Left lung (tissue), 10 donors: Measurements from ENCODE around the gene TMEM51. TPM values are rescaled to one million over a fixed set of nuclear protein-coding genes. Genes with fewer than 3 reads are reported as not detected.

Experiments used
- ATAC-seq: fragments of 200-7000 bp; cut with Tn5 transposase; one replicate; pipeline ENCODE4 v1.9.1; 2020; ENCODE audit warnings: moderate library complexity
- DNase-seq, 4 donors: peaks; one replicate each; pipeline ENCODE4 v3.0.0-alpha.2; 2013 to 2020
- H3K27ac ChIP-seq, 2 donors: fragments of 200-600 bp; sonication (generic) in 1 of 2; one replicate each; pipeline versions ENCODE4 v1.5.0 to v1.8.0; 2020 to 2021
- H3K27me3 ChIP-seq, 2 donors: fragments of 200-600 bp; sonication (generic) in 1 of 2; one replicate each; pipeline versions ENCODE4 v1.5.0 to v1.8.0; 2020 to 2021
- H3K36me3 ChIP-seq, 2 donors: fragments of 200-600 bp; sonication (generic) in 1 of 2; one replicate each; pipeline versions ENCODE4 v1.5.0 to v1.8.0; 2020 to 2021
- H3K4me1 ChIP-seq, 2 donors: fragments of 200-600 bp; one replicate each; pipeline ENCODE4 v1.8.0; 2021
- H3K4me3 ChIP-seq, 2 donors: fragments of 200-600 bp; sonication (generic) in 1 of 2; one replicate each; pipeline versions ENCODE4 v1.5.0 to v1.8.0; 2020 to 2021; ENCODE audit warnings: mild to moderate bottlenecking in 1 of 2
- H3K9me3 ChIP-seq, 2 donors: fragments of 200-600 bp; sonication (generic) in 1 of 2; one replicate each; pipeline versions ENCODE4 v1.5.0 to v1.8.0; 2020 to 2021
- CTCF ChIP-seq, 2 donors: fragments of 200-600 bp; sonication (generic) in 1 of 2; IDR thresholded peaks; one replicate each; pipeline versions ENCODE4 v1.5.0 to v1.8.0; 2021; ENCODE audit warnings: antibody characterized with exemption in 2 of 2
- intact Hi-C, 2 donors: fragments of 100-400 bp; cut with DNase I; formaldehyde crosslinking; loops; one replicate each; pipeline versions ENCODE4 v1.11.2 to v1.14.2; 2022
- polyA plus RNA-seq, 6 donors: library from polyadenylated mRNA; unstranded; fragments of 120-200 nt; gene quantifications; one replicate each; pipeline ENCODE4 v1.2.1, GENCODE V29; 2013; ENCODE audit not compliant: insufficient read length in 6 of 6
- total RNA-seq, 2 donors: library from RNA; stranded (reverse); fragmentation: NEBNext Ultra II Directional; extraction: Animal tissue kit (Norgen Biotek cat#: 25700); gene quantifications; one replicate each; pipeline ENCODE4 v1.2.1, GENCODE V29; 2021
- donor health status: DM: no; HTN: yes; CAD: no.
- donor health status: DM: no; HTN: no; CAD: no.

The TMEM51 gene
- total and polyA plus RNA-seq, 8 donors: 10.6 to 17.9 (median 15.7) TPM

GRCh38 chr1:15107058-15107687 lies 46.4 kb upstream of the TMEM51 start:
- no peak for DNase-seq
- Histone ChIP-seq H3K4me3 (no peak overlapping the region), H3K27ac (no peak overlapping the region), H3K9me3 (peaks cover 0 to 7% of the 10 kb centered on the region in 2 donors), H3K36me3 (no peaks in the 10 kb centered on the region), H3K4me1 (no peaks in the 10 kb centered on the region), H3K27me3 (no peaks in the 10 kb centered on the region)
- TF ChIP-seq CTCF (IDR thresholded peaks at IDR 0.05): no peak
- ATAC-seq: no peak
- intact Hi-C loops: no loop called here

- no peak for TF ChIP-seq CTCF (IDR thresholded peaks at IDR 0.05)
- no peak overlapping the region for H3K4me3 ChIP-seq
- intact Hi-C loops: no loop called here
- ATAC-seq (no peak), DNase-seq (no peak)
- no peaks in the 10 kb centered on the region for H3K36me3 ChIP-seq
- H3K4me1 ChIP-seq: no peaks in the 10 kb centered on the region
- H3K9me3 ChIP-seq: peaks cover 0 to 7% of the 10 kb centered on the region in 2 donors
- H3K27ac ChIP-seq: no peak overlapping the region
- H3K27me3 ChIP-seq: no peaks in the 10 kb centered on the region
Observed at GRCh38 chr1:15107911-15108310, 45.6 kb upstream of the TMEM51 start.

- Histone ChIP-seq H3K4me3 (no peak overlapping the region), H3K27ac (no peak overlapping the region), H3K27me3 (no peaks in the 10 kb centered on the region), H3K4me1 (no peaks in the 10 kb centered on the region), H3K36me3 (peaks cover 0 to 2% of the 10 kb centered on the region in 2 donors), H3K9me3 (no peaks in the 10 kb centered on the region)
- no peak for TF ChIP-seq CTCF (IDR thresholded peaks at IDR 0.05)
- no peak for DNase-seq
- ATAC-seq: no peak
- intact Hi-C loops: no loop called here
Observed at GRCh38 chr1:15110128-15110866, 43.2 kb upstream of the TMEM51 start.

GRCh38 chr1:15110867-15111230 lies 42.7 kb upstream of the TMEM51 start:
- no peak overlapping the region for H3K27ac ChIP-seq
- DNase-seq (no peak), ATAC-seq (no peak)
- no peak overlapping the region for H3K4me3 ChIP-seq
- peaks cover 0 to 3% of the 10 kb centered on the region in 2 donors for H3K36me3 ChIP-seq
- TF ChIP-seq CTCF (IDR thresholded peaks at IDR 0.05): no peak
- no peaks in the 10 kb centered on the region for H3K27me3 ChIP-seq
- intact Hi-C loops: no loop called here
- H3K9me3 ChIP-seq: no peaks in the 10 kb centered on the region
- H3K4me1 ChIP-seq: no peaks in the 10 kb centered on the region

- intact Hi-C loops: no loop called here
- H3K27me3 ChIP-seq: no peaks in the 10 kb centered on the region
- no peaks in the 10 kb centered on the region for H3K4me1 ChIP-seq
- H3K4me3 ChIP-seq: no peak overlapping the region
- H3K36me3 ChIP-seq: peaks cover 0 to 3% of the 10 kb centered on the region in 2 donors
- H3K27ac ChIP-seq: no peak overlapping the region
- no peaks in the 10 kb centered on the region for H3K9me3 ChIP-seq
- ATAC-seq (no peak), DNase-seq (no peak)
- TF ChIP-seq CTCF (IDR thresholded peaks at IDR 0.05): no peak
Observed at GRCh38 chr1:15113146-15113545, 40.4 kb upstream of the TMEM51 start.
